GM12891 (cell line): Measurements from ENCODE around the gene RNF141.
A peak's percentile ranks its signal among the peaks of the same experiment; 100 is the strongest.

Experiments used
- DNase-seq: peaks from one replicate; pipeline ENCODE4 v3.0.0; 2011; ENCODE audit warnings: low spot score; ENCODE audit not compliant: insufficient read length
- FAIRE-seq: peaks from 2 replicates; lab custom pipeline; 2011; peaks lifted over from hg19 to GRCh38; lab: Jason Lieb, UNC
- PAX5 ChIP-seq: IDR thresholded peaks from 2 replicates; pipeline ENCODE4 v1.6.1; 2011; ENCODE audit warnings: low read length, moderate library complexity, mild to moderate bottlenecking; ENCODE audit not compliant: insufficient read depth, severe bottlenecking
- POLR2A ChIP-seq: IDR thresholded peaks from 2 replicates; pipeline ENCODE4 v1.6.1; 2011; ENCODE audit warnings: low read depth, low read length, control low read depth
- POLR2AphosphoS5 ChIP-seq: IDR thresholded peaks from 2 replicates; pipeline ENCODE4 v1.6.1; 2011; ENCODE audit warnings: low read depth, low read length, control low read depth
- POU2F2 ChIP-seq: IDR thresholded peaks from 2 replicates; pipeline ENCODE4 v1.6.1; 2011; ENCODE audit warnings: low read depth, mild to moderate bottlenecking, control low read depth, low read length, moderate library complexity
- SPI1 ChIP-seq: IDR thresholded peaks from 2 replicates; pipeline ENCODE4 v1.6.1; 2011; ENCODE audit warnings: low read depth, low read length, control low read depth
- TAF1 ChIP-seq: IDR thresholded peaks from 2 replicates; pipeline ENCODE4 v1.6.1; 2011; ENCODE audit warnings: low read depth, low read length, control low read depth

Gene RNF141

GRCh38 chr11:10476927-10477689 lies 63.9 kb downstream of the RNF141 start:
- DNase-seq (no peak), FAIRE-seq (peak; percentile 38)
- TF ChIP-seq PAX5 (no peak), SPI1 (no peak), TAF1 (no peak), POLR2AphosphoS5 (no peak), POLR2A (no peak), POU2F2 (no peak)

- FAIRE-seq: no peak
- DNase-seq: no peak
- no peak for TF ChIP-seq POLR2AphosphoS5
Observed at GRCh38 chr11:10476342-10476741, 64.6 kb downstream of the RNF141 start.

DNA sequence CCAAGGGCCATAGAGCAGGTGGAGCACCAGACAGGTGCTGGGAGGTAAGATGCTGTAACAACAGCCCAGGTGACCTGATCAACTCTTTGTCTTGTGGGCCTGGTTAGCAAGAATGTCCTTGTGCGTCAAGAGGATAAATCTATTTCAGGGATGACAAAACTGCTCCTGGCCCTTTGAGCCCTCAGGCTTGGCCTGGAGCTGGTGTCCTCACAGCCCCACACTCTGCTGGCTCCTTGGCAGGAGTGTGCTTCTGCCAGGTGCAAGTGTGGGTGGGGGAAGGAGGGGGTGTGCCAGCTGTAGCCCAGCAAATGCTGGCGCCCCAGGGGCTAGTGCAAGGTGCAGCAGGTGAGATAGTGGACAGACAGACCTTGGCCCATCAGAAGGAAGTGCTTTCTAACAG lies 66.4 kb downstream of the RNF141 start:
- no peak for FAIRE-seq
- no peak for DNase-seq
- TF ChIP-seq SPI1 (no peak), POU2F2 (no peak), TAF1 (no peak), PAX5 (no peak), POLR2AphosphoS5 (no peak), POLR2A (no peak)

GRCh38 chr11:10473371-10473770 lies 67.6 kb downstream of the RNF141 start:
- DNase-seq (no peak), FAIRE-seq (no peak)
- TF ChIP-seq PAX5: no peak
- TF ChIP-seq POLR2AphosphoS5: no peak
- TF ChIP-seq SPI1: no peak
- TF ChIP-seq POLR2A: no peak
- no peak for TF ChIP-seq POU2F2
- TF ChIP-seq TAF1: no peak

- no peak for FAIRE-seq
- no peak for DNase-seq
- no peak for TF ChIP-seq SPI1
- TF ChIP-seq TAF1: no peak
- no peak for TF ChIP-seq PAX5
- TF ChIP-seq POU2F2: no peak
- TF ChIP-seq POLR2A: no peak
- TF ChIP-seq POLR2AphosphoS5: no peak
Observed at GRCh38 chr11:10462746-10463300, 78.2 kb downstream of the RNF141 start.
